PC-9 (cell line): Measurements from ENCODE around the gene VILL. TPM values are rescaled to one million over a fixed set of nuclear protein-coding genes. Genes with fewer than 3 reads are reported as not detected.

ENCODE experiments used
- Bru-seq: library from RNA; stranded (reverse); fragments of 400-500 nt; gene quantifications from one replicate; lab custom pipeline; 2021; lab: Mats Ljungman, UMichigan
- BruChase-seq, 2 experiments: library from RNA; stranded (reverse); fragments of 400-500 nt; gene quantifications; one replicate each; lab custom pipeline; 2021; lab: Mats Ljungman, UMichigan
- BruUV-seq: library from RNA; stranded (reverse); fragments of 400-500 nt; replicated peaks from 2 replicates; lab custom pipeline; 2021; lab: Mats Ljungman, UMichigan
- CTCF ChIA-PET: fragments of 300-600 bp; sonication (Branson Sonifier 250); formaldehyde crosslinking; loops from one replicate; lab custom pipeline; 2022; ENCODE audit warnings: antibody characterized with exemption; lab: Charles Lee
- POLR2A ChIA-PET: fragments of 300-600 bp; sonication (Branson Sonifier 250); formaldehyde crosslinking; loops from one replicate; lab custom pipeline; 2022; ENCODE audit warnings: antibody characterized with exemption; ENCODE audit not compliant: unreplicated experiment; lab: Charles Lee
- DNase-seq, 2 experiments: peaks; one replicate each; pipeline versions ENCODE4 v3.0.0 to v3.0.0-alpha.2; 2015 to 2022; ENCODE audit warnings: mixed read lengths in 1 of 2
- H2AFZ ChIP-seq: fragments of 200-600 bp; sonication (generic); 2 replicates; pipeline ENCODE4 v1.8.1; 2017; ENCODE audit warnings: antibody characterized with exemption
- H3F3A ChIP-seq: fragments of 200-600 bp; sonication (generic); 2 replicates; pipeline ENCODE4 v1.8.1; 2017; ENCODE audit warnings: antibody characterized with exemption, mild to moderate bottlenecking, low read depth; ENCODE audit not compliant: insufficient read depth
- H3K27ac ChIP-seq: fragments of 200-600 bp; sonication (generic); 2 replicates; pipeline ENCODE4 v1.6.1; 2016; ENCODE audit warnings: mixed run types
- H3K27me3 ChIP-seq: fragments of 200-600 bp; sonication (generic); 2 replicates; pipeline ENCODE4 v1.6.1; 2016; ENCODE audit warnings: low read depth, mixed run types; ENCODE audit not compliant: insufficient read depth
- H3K36me3 ChIP-seq: fragments of 200-600 bp; sonication (generic); 2 replicates; pipeline ENCODE4 v1.6.1; 2016; ENCODE audit warnings: low read depth, mixed run types
- H3K4me1 ChIP-seq: fragments of 200-600 bp; sonication (generic); replicated peaks from 2 replicates; pipeline ENCODE4 v1.6.1; 2016; ENCODE audit warnings: mixed run types; ENCODE audit not compliant: insufficient read depth
- H3K4me2 ChIP-seq: fragments of 200-600 bp; sonication (generic); 2 replicates; pipeline ENCODE4 v1.6.1; 2017; ENCODE audit warnings: mixed run types
- H3K4me3 ChIP-seq: fragments of 200-600 bp; sonication (generic); 2 replicates; pipeline ENCODE4 v1.6.1; 2016; ENCODE audit warnings: mixed run types
- H3K79me2 ChIP-seq: fragments of 200-600 bp; sonication (generic); 2 replicates; pipeline ENCODE4 v1.6.1; 2017; ENCODE audit warnings: low read depth, mixed run types
- H3K9me2 ChIP-seq: fragments of 200-600 bp; sonication (generic); 2 replicates; pipeline ENCODE4 v1.8.1; 2017; ENCODE audit warnings: mild to moderate bottlenecking; ENCODE audit not compliant: insufficient read depth
- H3K9me3 ChIP-seq: fragments of 200-600 bp; sonication (generic); 2 replicates; pipeline ENCODE4 v1.8.1; 2016; ENCODE audit warnings: low read depth; ENCODE audit not compliant: insufficient read depth
- H4K20me1 ChIP-seq: fragments of 200-600 bp; sonication (generic); 2 replicates; pipeline ENCODE4 v1.8.1; 2017; ENCODE audit not compliant: insufficient read depth
- EZH2 ChIP-seq: fragments of 200-600 bp; sonication (generic); IDR thresholded peaks from 2 replicates; pipeline ENCODE4 v1.8.0; 2017; ENCODE audit warnings: antibody characterized with exemption, low read depth
- intact Hi-C: fragments of 100-400 bp; cut with micrococcal nuclease; formaldehyde crosslinking; loops from one replicate; pipeline ENCODE4 v1.10.0; 2022; ENCODE audit not compliant: unreplicated experiment
- long read RNA-seq: library from polyadenylated mRNA; stranded (forward); transcript quantifications from one replicate; pipeline ENCODE4 v2.0.0, GENCODE V29; 2022
- total RNA-seq: library from RNA; stranded (reverse); gene quantifications from 2 replicates; pipeline ENCODE4 v1.2.3, GENCODE V29; 2021
- TF ChIP-seq, protein P1 (sequence below): fragments of 200-600 bp; sonication (generic); conservative IDR thresholded peaks from 2 replicates; pipeline ENCODE4 v1.6.1; 2017; ENCODE audit warnings: mixed run types, antibody characterized with exemption, mild to moderate bottlenecking, moderate library complexity

VILL gene
- total RNA-seq (14.1 and 14.7 TPM in 2 replicates), Bru-seq, nascent RNA (percentile 38 among the genes with signal in this experiment), BruChase-seq, experiment 1, labeled RNA remaining after a 2-hour chase (percentile 43 among the genes with signal in this experiment), BruChase-seq, experiment 2, labeled RNA remaining after a 6-hour chase (percentile 41 among the genes with signal in this experiment)
- long read RNA-seq, partial matches to known transcripts: 0 of 15 reads
- long read RNA-seq, other reads (novel, unspliced or antisense): 14 of 15 reads

DNA sequence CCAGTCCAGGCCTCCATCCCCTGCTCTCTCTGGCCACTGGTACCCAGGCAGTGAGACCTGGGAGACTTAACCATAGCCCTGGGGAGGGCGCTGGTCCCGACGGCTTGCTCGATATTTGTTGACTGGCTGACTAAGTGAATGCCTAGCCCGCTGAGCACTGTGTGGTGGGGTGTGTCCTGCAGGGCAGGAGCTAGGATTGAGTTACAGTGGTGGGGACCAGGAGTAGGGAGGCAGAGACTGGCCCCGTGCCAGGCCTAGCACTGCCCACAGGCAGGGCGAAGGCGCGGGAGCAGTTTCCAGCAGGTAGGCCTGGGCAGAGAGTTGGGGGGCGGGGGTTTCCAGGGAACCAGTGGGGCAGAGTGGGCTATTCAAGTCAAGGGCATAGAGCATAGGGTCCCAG lies at the start of gene VILL:
VILL (plus strand) TSS at position 260 of the 400 bp plus-strand sequence. CDS start 2,887 bp downstream, outside the sequence.
- intact Hi-C loops: loop anchor here (2.0 kb wide), 1 partner anchor 54 kb away; no protein-coding TSS in a partner anchor
- H3K4me1 ChIP-seq: peaks cover 81% of the 10 kb centered on the region
- H4K20me1 ChIP-seq: no peaks in the 10 kb centered on the region
- H3K79me2 ChIP-seq: peaks cover 8% of the 10 kb centered on the region; the same call in 1 of the 2 replicates
- peak within 1 kb of the TSS; percentile 74 for H3K4me2 ChIP-seq
- peaks cover 35% of the 10 kb centered on the region; the same call in 1 of the 2 replicates for H3F3A ChIP-seq
- no TSS peak for BruUV-seq
- H3K36me3 ChIP-seq: no peaks in the 10 kb centered on the region
- no peaks in the 10 kb centered on the region for H3K9me2 ChIP-seq
- POLR2A ChIA-PET: interaction anchor here (0.5 kb wide), 1 partner anchor 809 kb away, joined by 4 read pairs; no protein-coding TSS in a partner anchor
- TF ChIP-seq, protein P1, sequence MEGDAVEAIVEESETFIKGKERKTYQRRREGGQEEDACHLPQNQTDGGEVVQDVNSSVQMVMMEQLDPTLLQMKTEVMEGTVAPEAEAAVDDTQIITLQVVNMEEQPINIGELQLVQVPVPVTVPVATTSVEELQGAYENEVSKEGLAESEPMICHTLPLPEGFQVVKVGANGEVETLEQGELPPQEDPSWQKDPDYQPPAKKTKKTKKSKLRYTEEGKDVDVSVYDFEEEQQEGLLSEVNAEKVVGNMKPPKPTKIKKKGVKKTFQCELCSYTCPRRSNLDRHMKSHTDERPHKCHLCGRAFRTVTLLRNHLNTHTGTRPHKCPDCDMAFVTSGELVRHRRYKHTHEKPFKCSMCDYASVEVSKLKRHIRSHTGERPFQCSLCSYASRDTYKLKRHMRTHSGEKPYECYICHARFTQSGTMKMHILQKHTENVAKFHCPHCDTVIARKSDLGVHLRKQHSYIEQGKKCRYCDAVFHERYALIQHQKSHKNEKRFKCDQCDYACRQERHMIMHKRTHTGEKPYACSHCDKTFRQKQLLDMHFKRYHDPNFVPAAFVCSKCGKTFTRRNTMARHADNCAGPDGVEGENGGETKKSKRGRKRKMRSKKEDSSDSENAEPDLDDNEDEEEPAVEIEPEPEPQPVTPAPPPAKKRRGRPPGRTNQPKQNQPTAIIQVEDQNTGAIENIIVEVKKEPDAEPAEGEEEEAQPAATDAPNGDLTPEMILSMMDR: peak; percentile 37; the same call in 1 of the 2 replicates
- TF ChIP-seq EZH2: no peak
- H2AFZ ChIP-seq: peak within 1 kb of the TSS; percentile 52; the same call in 1 of the 2 replicates
- no peaks in the 10 kb centered on the region for H3K9me3 ChIP-seq
- H3K27me3 ChIP-seq: no peaks in the 10 kb centered on the region
- CTCF ChIA-PET: interaction anchor here (0.5 to 1.0 kb wide), 3 partner anchors 16 to 345 kb away, joined by 4 to 6 read pairs (median 4); no protein-coding TSS in a partner anchor
- H3K27ac ChIP-seq: peak within 1 kb of the TSS; percentile 80
- peak; percentile 84 to 86 for DNase-seq
- peak within 1 kb of the TSS; percentile 53 for H3K4me3 ChIP-seq

DNA sequence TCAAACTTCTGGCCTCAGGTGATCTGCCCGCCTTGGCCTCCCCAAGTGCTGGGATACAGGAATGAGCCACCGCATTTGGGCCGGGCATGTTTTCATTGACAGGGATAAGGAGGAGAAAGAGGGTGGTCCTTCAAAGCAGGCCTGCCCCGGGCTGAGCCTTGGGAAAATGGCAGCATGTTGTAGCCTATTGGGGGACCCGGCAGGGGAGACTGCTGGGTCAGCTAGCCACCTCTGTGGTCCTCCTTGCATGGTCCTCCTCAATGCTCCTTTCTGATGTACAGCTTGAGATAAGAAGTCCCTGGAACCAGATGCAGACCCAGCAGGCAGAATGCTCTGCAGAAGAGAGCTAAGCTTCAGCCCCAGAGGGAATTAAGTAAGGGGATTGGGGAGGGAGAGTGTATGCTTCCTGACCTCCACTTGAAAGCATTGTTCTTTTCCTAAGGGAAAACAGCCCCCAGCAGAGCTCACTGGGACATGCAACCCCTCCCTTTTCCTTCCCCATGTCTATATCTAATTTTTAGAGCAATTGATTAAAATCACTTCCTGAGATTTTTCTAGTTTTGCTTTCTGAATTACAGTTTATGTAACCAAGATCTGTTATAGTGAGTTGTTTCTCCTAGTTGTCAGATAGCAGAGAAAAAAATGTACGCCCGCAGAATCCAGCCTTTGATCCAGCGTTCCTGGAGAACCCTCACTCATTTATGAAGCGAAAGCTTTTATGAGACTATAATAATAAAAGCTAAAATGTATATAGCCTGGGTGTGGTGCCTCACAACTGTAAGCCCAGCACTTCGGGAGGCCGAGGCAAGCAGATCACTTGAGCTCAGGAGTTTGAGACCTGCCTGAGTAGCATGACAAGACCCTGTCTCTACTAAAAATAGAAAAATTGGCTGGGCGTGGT lies 48.7 kb upstream of the VILL start:
- Histone ChIP-seq H3K9me2 (no peaks in the 10 kb centered on the region), H3K4me2 (0 out of 2 replicates have a peak overlapping the region, but pooled peaks have one; percentile 16), H3K4me3 (no peak overlapping the region), H3K4me1 (peaks cover 63% of the 10 kb centered on the region), H3K36me3 (no peaks in the 10 kb centered on the region), H3K79me2 (peaks cover 74% of the 10 kb centered on the region), H3K9me3 (no peaks in the 10 kb centered on the region; the same call in 1 of the 2 replicates), H4K20me1 (no peaks in the 10 kb centered on the region), H3K27ac (peak overlapping the region; percentile 88; the same call in 1 of the 2 replicates), H2AFZ (no peak overlapping the region), H3K27me3 (no peaks in the 10 kb centered on the region), H3F3A (peaks cover 37% of the 10 kb centered on the region)
- no peak for DNase-seq
- ChIA-PET POLR2A (no interaction called here), CTCF (interaction anchor here (0.5 kb wide), 1 partner anchor 224 kb away, joined by 4 read pairs; the partner anchor contains the start of gene OXSR1)
- no peak for TF ChIP-seq EZH2
- TF ChIP-seq, protein P1: no peak
- intact Hi-C loops: loop anchor here (10.0 kb wide), 1 partner anchor 1203 kb away; no protein-coding TSS in a partner anchor
- no TSS peak for BruUV-seq

DNA sequence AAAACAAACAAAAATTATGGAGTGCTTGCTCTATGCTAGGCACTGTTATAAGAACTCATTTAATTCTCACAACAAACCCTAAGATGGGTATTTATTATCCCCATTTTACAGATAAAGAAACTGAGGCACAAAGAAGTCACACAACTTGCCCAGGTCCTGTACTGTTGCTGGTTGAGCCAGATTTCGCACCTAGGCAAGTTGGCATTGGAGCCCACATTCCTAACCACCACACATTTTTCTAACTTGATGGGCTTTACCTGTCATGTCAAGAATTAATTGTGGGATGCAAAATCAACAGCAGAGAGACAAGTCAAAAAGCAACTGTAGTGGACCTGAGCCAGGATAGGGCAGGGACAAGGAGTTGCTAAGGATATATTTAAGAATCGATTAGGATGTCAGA lies 47.9 kb upstream of the VILL start:
- intact Hi-C loops: loop anchor here (10.0 kb wide), 1 partner anchor 1202 kb away; no protein-coding TSS in a partner anchor
- H3K9me3 ChIP-seq: no peaks in the 10 kb centered on the region; the same call in 1 of the 2 replicates
- H3F3A ChIP-seq: peaks cover 43% of the 10 kb centered on the region
- peaks cover 63% of the 10 kb centered on the region for H3K4me1 ChIP-seq
- no peak for DNase-seq
- H3K27ac ChIP-seq: peak overlapping the region; percentile 88
- TF ChIP-seq, protein P1: no peak
- no peak for TF ChIP-seq EZH2
- no peaks in the 10 kb centered on the region for H3K9me2 ChIP-seq
- no peaks in the 10 kb centered on the region for H3K36me3 ChIP-seq
- ChIA-PET CTCF (no interaction called here), POLR2A (no interaction called here)
- no peak overlapping the region for H3K4me3 ChIP-seq
- H3K79me2 ChIP-seq: peaks cover 74% of the 10 kb centered on the region
- BruUV-seq: no TSS peak
- H2AFZ ChIP-seq: no peak overlapping the region
- no peaks in the 10 kb centered on the region for H4K20me1 ChIP-seq
- 0 out of 2 replicates have a peak overlapping the region, but pooled peaks have one; percentile 16 for H3K4me2 ChIP-seq
- no peaks in the 10 kb centered on the region for H3K27me3 ChIP-seq
